Osteoblast (primary cell): ENCODE data around the gene ANKRD28. TPM values are rescaled to one million over a fixed set of nuclear protein-coding genes. Genes with fewer than 3 reads are reported as not detected.

Experiments used
- DNase-seq: peaks from one replicate; pipeline ENCODE4 v3.0.0; 2011; ENCODE audit warnings: low spot score, mixed read lengths; ENCODE audit not compliant: insufficient read length; ENCODE audit errors: missing footprints
- H2AFZ ChIP-seq: 2 replicates; pipeline ENCODE4 v1.6.0; 2011; ENCODE audit warnings: mild to moderate bottlenecking, low read length
- H3K27ac ChIP-seq: 2 replicates; pipeline ENCODE4 v1.5.1; 2011; ENCODE audit warnings: mild to moderate bottlenecking, low read depth, low read length, moderate library complexity
- H3K27me3 ChIP-seq: 2 replicates; pipeline ENCODE4 v1.6.0; 2012; ENCODE audit warnings: mild to moderate bottlenecking, control low read depth, inconsistent platforms, low read length, moderate library complexity; ENCODE audit not compliant: insufficient read depth
- H3K36me3 ChIP-seq: 2 replicates; pipeline ENCODE4 v1.5.1; 2011; ENCODE audit warnings: mild to moderate bottlenecking, low read length, control low read depth, moderate library complexity; ENCODE audit not compliant: insufficient read depth
- H3K4me1 ChIP-seq: 2 replicates; pipeline ENCODE4 v1.5.1; 2011; ENCODE audit warnings: mild to moderate bottlenecking, low read length, control low read depth, moderate library complexity; ENCODE audit not compliant: insufficient read depth
- H3K4me2 ChIP-seq: 2 replicates; pipeline ENCODE4 v1.6.0; 2011; ENCODE audit warnings: mild to moderate bottlenecking, low read length; ENCODE audit not compliant: insufficient read depth
- H3K4me3 ChIP-seq: fragments of 200-600 bp; sonication (generic); 3 replicates; pipeline ENCODE4 v1.5.1; 2012; ENCODE audit warnings: mild to moderate bottlenecking, low read length, inconsistent platforms; ENCODE audit not compliant: insufficient read depth
- H3K79me2 ChIP-seq: 2 replicates; pipeline ENCODE4 v1.6.0; 2012; ENCODE audit warnings: mild to moderate bottlenecking, low read length, control low read depth, inconsistent platforms; ENCODE audit not compliant: insufficient read depth
- H3K9me3 ChIP-seq: 2 replicates; pipeline ENCODE4 v1.5.1; 2011; ENCODE audit warnings: low read depth, low read length, control low read depth
- H4K20me1 ChIP-seq: 2 replicates; pipeline ENCODE4 v1.6.0; 2012; ENCODE audit warnings: mild to moderate bottlenecking, low read length, control low read depth; ENCODE audit not compliant: insufficient read depth
- CTCF ChIP-seq: IDR thresholded peaks from 2 replicates; pipeline ENCODE4 v1.5.1; 2011; ENCODE audit warnings: mild to moderate bottlenecking, low read depth, low read length, moderate library complexity; ENCODE audit errors: extremely low read depth
- total RNA-seq: library from RNA; depleted of rRNA; stranded (reverse); fragments of >200 nt; gene quantifications from 2 replicates; pipeline ENCODE4 v1.2.3, GENCODE V29; 2012

ANKRD28 gene
- total RNA-seq, 1 donor = 223 TPM

GRCh38 chr3:15796331-15796730 lies 1.4 kb downstream of the ANKRD28 start:
- H3K4me3 ChIP-seq = peak overlapping the region; percentile 77
- H4K20me1 ChIP-seq = no peaks in the 10 kb centered on the region
- H3K4me2 ChIP-seq = peak overlapping the region; percentile 94
- H3K79me2 ChIP-seq = peaks cover 85% of the 10 kb centered on the region
- no peak overlapping the region for H2AFZ ChIP-seq
- no peak for TF ChIP-seq CTCF
- H3K27me3 ChIP-seq = no peaks in the 10 kb centered on the region
- H3K27ac ChIP-seq = peak overlapping the region; percentile 99
- H3K9me3 ChIP-seq = no peaks in the 10 kb centered on the region
- peaks cover 43% of the 10 kb centered on the region for H3K4me1 ChIP-seq
- no peak for DNase-seq
- peaks cover 18% of the 10 kb centered on the region for H3K36me3 ChIP-seq

- Histone ChIP-seq H4K20me1 (no peaks in the 10 kb centered on the region), H3K4me2 (peak overlapping the region; percentile 94), H3K27ac (peak overlapping the region; percentile 99), H3K36me3 (peaks cover 18% of the 10 kb centered on the region), H2AFZ (no peak overlapping the region), H3K4me1 (peaks cover 40% of the 10 kb centered on the region), H3K4me3 (peak overlapping the region; percentile 77), H3K9me3 (no peaks in the 10 kb centered on the region), H3K27me3 (no peaks in the 10 kb centered on the region), H3K79me2 (peaks cover 86% of the 10 kb centered on the region)
- no peak for DNase-seq
- TF ChIP-seq CTCF = no peak
These were observed 2.0 kb downstream of the ANKRD28 start for GRCh38 chr3:15795651-15796308.

GRCh38 chr3:15794842-15795650 lies 2.7 kb downstream of the ANKRD28 start:
- Histone ChIP-seq H3K4me1 (peaks cover 34% of the 10 kb centered on the region), H4K20me1 (no peaks in the 10 kb centered on the region), H3K27me3 (no peaks in the 10 kb centered on the region), H3K27ac (peak overlapping the region; percentile 99), H3K4me3 (peak overlapping the region; percentile 77), H3K4me2 (peak overlapping the region; percentile 94), H2AFZ (no peak overlapping the region), H3K9me3 (no peaks in the 10 kb centered on the region), H3K36me3 (peaks cover 18% of the 10 kb centered on the region), H3K79me2 (peaks cover 87% of the 10 kb centered on the region)
- TF ChIP-seq CTCF = peak; percentile 22
- DNase-seq = peak; percentile 39

- Histone ChIP-seq H2AFZ (no peak overlapping the region), H3K27me3 (no peaks in the 10 kb centered on the region), H3K4me2 (peak overlapping the region; percentile 94), H3K79me2 (peaks cover 86% of the 10 kb centered on the region), H3K4me1 (peaks cover 28% of the 10 kb centered on the region), H3K27ac (peak overlapping the region; percentile 99), H3K9me3 (no peaks in the 10 kb centered on the region), H3K36me3 (peaks cover 18% of the 10 kb centered on the region), H3K4me3 (peak overlapping the region; percentile 77), H4K20me1 (no peaks in the 10 kb centered on the region)
- no peak for TF ChIP-seq CTCF
- no peak for DNase-seq
These were observed 3.4 kb downstream of the ANKRD28 start for GRCh38 chr3:15794303-15794771.
